KMS-11 (cell line): Measurements from ENCODE around the gene CRIP1.

Experiments
- H2AFZ ChIP-seq: fragments of 200-600 bp; sonication (generic); 2 replicates; pipeline ENCODE4 v1.6.1; 2016; ENCODE audit warnings: antibody characterized with exemption, mixed run types, low read depth
- H3K27ac ChIP-seq: fragments of 200-600 bp; sonication (generic); 2 replicates; pipeline ENCODE4 v1.6.1; 2016; ENCODE audit warnings: mild to moderate bottlenecking, mixed run types
- H3K27me3 ChIP-seq: fragments of 200-600 bp; sonication (generic); 2 replicates; pipeline ENCODE4 v1.6.1; 2017; ENCODE audit warnings: mild to moderate bottlenecking, low read depth, mixed run types, moderate library complexity; ENCODE audit not compliant: insufficient read depth
- H3K36me3 ChIP-seq: fragments of 200-600 bp; sonication (generic); 2 replicates; pipeline ENCODE4 v1.6.1; 2017; ENCODE audit warnings: mild to moderate bottlenecking, mixed run types; ENCODE audit not compliant: insufficient read depth
- H3K4me1 ChIP-seq: fragments of 200-600 bp; sonication (generic); 2 replicates; pipeline ENCODE4 v1.6.1; 2016; ENCODE audit warnings: mild to moderate bottlenecking, low read depth, mixed run types; ENCODE audit not compliant: poor library complexity, severe bottlenecking
- H3K4me2 ChIP-seq: fragments of 200-600 bp; sonication (generic); 2 replicates; pipeline ENCODE4 v1.7.0; 2016; ENCODE audit warnings: mild to moderate bottlenecking, mixed run types
- H3K4me3 ChIP-seq: fragments of 200-600 bp; sonication (generic); IDR thresholded peaks from 2 replicates; pipeline ENCODE4 v1.6.1; 2017; ENCODE audit warnings: low read depth, low read length, mixed read lengths; ENCODE audit not compliant: insufficient read depth
- H3K79me2 ChIP-seq: fragments of 200-600 bp; sonication (generic); 2 replicates; pipeline ENCODE4 v1.6.1; 2016; ENCODE audit warnings: low read depth, mixed run types; ENCODE audit not compliant: insufficient read depth
- H3K9ac ChIP-seq: fragments of 200-600 bp; sonication (generic); 2 replicates; pipeline ENCODE4 v1.6.1; 2016; ENCODE audit warnings: mild to moderate bottlenecking, mixed run types
- H4K20me1 ChIP-seq: fragments of 200-600 bp; sonication (generic); 2 replicates; pipeline ENCODE4 v1.6.1; 2016; ENCODE audit warnings: mild to moderate bottlenecking, mixed run types; ENCODE audit not compliant: insufficient read depth
- TF ChIP-seq, protein P1 (sequence below): fragments of 200-600 bp; sonication (generic); conservative IDR thresholded peaks from 2 replicates; pipeline ENCODE4 v1.6.1; 2017; ENCODE audit warnings: low read depth, mild to moderate bottlenecking, antibody characterized with exemption, low read length, moderate library complexity, mixed read lengths

CRIP1 gene

DNA sequence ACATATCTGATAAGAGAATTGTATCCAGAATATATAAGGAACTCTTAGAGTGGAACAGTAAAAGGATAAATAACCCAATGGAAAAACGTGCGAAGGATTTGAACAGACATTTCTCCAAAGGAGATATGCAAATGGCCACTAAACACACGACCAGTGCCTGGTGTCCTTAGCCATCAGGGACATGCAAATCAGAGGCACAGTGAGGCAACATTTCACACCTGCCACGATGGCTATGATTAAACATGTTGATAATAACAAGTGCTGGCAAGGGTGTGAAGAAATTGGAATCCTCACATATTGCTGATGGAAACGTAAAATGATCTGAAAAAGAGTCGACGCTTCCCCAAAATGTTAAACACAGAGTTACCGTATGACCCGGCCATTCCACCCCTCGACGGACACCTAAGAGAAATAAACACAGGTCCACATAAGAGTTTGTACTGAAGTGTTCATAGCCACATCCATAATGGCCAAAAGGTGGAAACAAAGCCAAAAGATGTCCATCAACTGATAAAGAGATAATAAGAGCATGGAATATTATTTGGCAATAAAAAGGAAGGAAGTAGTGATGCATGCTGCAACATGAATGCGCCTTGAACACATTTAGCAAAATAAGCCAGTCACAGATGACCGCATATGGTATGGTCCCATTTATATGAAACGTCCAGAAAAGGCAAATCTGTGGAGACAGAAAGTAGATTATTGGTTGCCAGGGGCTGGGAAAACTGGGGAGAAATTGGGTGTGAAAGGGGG, 33.4 kb downstream of the CRIP1 start:
- H3K79me2 ChIP-seq: no peaks in the 10 kb centered on the region
- H3K4me1 ChIP-seq: no peaks in the 10 kb centered on the region
- no peak overlapping the region for H3K27ac ChIP-seq
- no peak overlapping the region for H2AFZ ChIP-seq
- TF ChIP-seq, protein P1, sequence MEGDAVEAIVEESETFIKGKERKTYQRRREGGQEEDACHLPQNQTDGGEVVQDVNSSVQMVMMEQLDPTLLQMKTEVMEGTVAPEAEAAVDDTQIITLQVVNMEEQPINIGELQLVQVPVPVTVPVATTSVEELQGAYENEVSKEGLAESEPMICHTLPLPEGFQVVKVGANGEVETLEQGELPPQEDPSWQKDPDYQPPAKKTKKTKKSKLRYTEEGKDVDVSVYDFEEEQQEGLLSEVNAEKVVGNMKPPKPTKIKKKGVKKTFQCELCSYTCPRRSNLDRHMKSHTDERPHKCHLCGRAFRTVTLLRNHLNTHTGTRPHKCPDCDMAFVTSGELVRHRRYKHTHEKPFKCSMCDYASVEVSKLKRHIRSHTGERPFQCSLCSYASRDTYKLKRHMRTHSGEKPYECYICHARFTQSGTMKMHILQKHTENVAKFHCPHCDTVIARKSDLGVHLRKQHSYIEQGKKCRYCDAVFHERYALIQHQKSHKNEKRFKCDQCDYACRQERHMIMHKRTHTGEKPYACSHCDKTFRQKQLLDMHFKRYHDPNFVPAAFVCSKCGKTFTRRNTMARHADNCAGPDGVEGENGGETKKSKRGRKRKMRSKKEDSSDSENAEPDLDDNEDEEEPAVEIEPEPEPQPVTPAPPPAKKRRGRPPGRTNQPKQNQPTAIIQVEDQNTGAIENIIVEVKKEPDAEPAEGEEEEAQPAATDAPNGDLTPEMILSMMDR: no peak
- H3K9ac ChIP-seq: no peak overlapping the region
- H3K27me3 ChIP-seq: peaks cover 53% of the 10 kb centered on the region
- no peaks in the 10 kb centered on the region for H3K36me3 ChIP-seq
- H3K4me3 ChIP-seq: no peak overlapping the region
- no peaks in the 10 kb centered on the region for H4K20me1 ChIP-seq
- H3K4me2 ChIP-seq: no peak overlapping the region

DNA sequence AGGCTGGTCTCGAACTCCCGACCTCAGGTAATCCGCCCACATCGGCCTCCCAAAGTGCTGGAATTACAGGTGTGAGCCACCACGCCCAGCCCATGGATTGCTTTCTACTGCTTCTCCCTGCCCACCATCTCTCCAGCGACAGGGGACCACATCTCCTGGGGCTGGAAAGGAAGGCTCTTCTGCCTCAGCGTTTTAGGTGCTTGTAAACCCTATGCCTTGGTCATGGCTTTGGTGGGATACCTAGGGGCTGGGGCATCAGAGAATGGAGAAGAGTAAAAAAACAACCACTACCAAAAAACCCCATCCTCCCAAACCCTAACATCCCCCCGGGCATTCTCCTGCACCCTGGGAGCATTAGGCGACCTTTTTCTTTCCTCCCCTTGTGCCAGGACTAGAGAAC, 38.6 kb downstream of the CRIP1 start:
- no peak overlapping the region for H3K27ac ChIP-seq
- H3K4me2 ChIP-seq: no peak overlapping the region
- TF ChIP-seq, protein P1: no peak
- H2AFZ ChIP-seq: no peak overlapping the region
- H3K4me3 ChIP-seq: no peak overlapping the region
- no peaks in the 10 kb centered on the region for H4K20me1 ChIP-seq
- no peaks in the 10 kb centered on the region for H3K79me2 ChIP-seq
- no peak overlapping the region for H3K9ac ChIP-seq
- peaks cover 48% of the 10 kb centered on the region for H3K27me3 ChIP-seq
- peaks cover 11% of the 10 kb centered on the region for H3K4me1 ChIP-seq
- H3K36me3 ChIP-seq: no peaks in the 10 kb centered on the region

DNA sequence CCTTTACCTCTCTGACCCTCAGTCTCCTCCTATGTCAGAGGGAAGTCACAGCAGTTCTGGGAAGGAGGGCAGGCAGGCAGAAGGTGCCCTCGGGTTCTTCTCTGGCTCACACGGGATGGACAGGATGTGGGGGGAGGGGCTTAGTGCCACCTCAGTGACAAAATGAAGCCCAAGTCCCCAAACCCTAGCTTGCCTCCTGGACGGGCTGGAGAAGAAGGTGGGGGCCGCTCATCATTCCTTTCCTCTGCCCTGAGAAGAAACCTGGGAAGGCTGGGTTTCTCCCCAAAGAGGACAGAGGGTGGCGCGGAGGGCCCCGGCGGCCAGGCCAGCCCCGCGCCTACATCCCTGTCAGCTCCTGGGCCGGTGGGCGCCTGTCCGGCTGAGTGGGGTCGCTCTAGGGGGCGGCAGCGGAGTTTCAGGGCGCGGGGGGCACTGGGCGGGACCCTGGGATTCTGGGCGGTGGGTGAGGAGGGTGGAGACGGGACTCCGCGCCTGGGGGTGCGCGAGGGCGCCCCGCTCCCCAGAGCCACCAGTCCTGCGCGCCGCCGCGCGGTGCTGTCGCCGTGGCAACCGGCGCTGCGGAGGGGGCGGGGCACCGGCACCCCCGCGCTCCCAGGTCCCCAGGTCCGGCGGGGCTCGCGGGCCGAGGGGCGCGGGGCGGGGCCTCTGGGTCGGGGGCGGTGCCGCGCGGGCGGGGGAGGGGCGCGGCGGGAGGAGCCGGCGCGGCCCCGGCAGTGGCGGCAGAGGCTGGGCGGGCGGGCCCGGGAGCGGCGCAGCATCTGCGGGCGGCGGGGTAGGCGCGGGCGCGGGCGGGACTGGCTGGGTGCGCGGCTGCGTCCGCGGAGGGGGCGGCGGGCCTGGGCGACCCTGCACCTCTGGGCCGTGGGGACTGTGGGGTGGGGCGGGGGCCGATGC, 39.4 kb downstream of the CRIP1 start, which contains the start of gene TMEM121:
TMEM121 (plus strand) TSS at position 723 of the 915 bp plus-strand sequence. CDS start 2,252 bp downstream, outside the sequence.
- Histone ChIP-seq H2AFZ (peak within 1 kb of the TSS; percentile 94), H4K20me1 (no peaks in the 10 kb centered on the region), H3K4me1 (peaks cover 11% of the 10 kb centered on the region), H3K27ac (no peak within 1 kb of the TSS), H3K79me2 (no peaks in the 10 kb centered on the region), H3K9ac (peak within 1 kb of the TSS; percentile 71; the same call in 1 of the 2 replicates), H3K27me3 (peaks cover 48% of the 10 kb centered on the region), H3K4me3 (no peak within 1 kb of the TSS), H3K4me2 (peak within 1 kb of the TSS; percentile 68), H3K36me3 (no peaks in the 10 kb centered on the region)
- TF ChIP-seq, protein P1: no peak

DNA sequence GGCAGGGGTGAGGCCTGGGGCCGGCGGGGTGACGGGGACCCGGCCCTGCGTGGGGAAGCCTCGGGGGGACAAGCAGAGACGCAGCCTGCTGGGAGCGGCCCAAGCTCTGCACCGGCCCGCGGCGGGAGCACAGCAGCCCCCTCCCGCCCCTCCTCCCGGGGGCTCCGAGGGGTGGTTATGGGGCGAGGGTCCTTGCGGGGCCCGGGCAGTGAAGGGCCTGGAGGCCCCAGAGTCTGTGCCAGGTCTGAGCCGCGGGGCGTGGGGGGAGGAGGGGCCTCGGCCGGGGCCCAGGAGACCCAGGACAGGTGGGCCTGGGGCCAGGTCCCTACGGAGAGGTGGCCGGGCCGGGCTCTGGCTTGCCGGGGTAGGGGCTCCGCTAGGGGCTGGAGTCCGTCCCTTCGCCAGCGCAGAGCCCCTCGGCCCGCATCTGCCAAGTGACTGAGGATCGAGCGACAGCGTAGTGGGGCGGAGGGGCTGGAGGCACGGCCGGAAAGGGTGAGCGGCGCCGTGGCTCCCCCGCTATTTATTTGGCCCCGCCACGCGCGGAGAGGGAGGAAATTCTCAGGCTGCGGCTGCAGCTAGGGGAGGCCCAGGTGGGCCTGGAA, 40.2 kb downstream of the CRIP1 start:
- Histone ChIP-seq H3K4me3 (no peak overlapping the region), H3K9ac (peak overlapping the region; percentile 71; the same call in 1 of the 2 replicates), H4K20me1 (no peaks in the 10 kb centered on the region), H3K27me3 (peaks cover 45% of the 10 kb centered on the region), H3K27ac (no peak overlapping the region), H2AFZ (peak overlapping the region; percentile 94), H3K4me1 (peaks cover 11% of the 10 kb centered on the region), H3K79me2 (no peaks in the 10 kb centered on the region), H3K36me3 (no peaks in the 10 kb centered on the region), H3K4me2 (peak overlapping the region; percentile 68)
- TF ChIP-seq, protein P1: no peak
